Osteoblast (primary cell): ENCODE results near the gene LRBA. TPM values are rescaled to one million over a fixed set of nuclear protein-coding genes. Genes with fewer than 3 reads are reported as not detected.

Experiments
- DNase-seq: peaks from one replicate; pipeline ENCODE4 v3.0.0; 2011; ENCODE audit warnings: low spot score, mixed read lengths; ENCODE audit not compliant: insufficient read length; ENCODE audit errors: missing footprints
- H2AFZ ChIP-seq: 2 replicates; pipeline ENCODE4 v1.6.0; 2011; ENCODE audit warnings: mild to moderate bottlenecking, low read length
- H3K27ac ChIP-seq: 2 replicates; pipeline ENCODE4 v1.5.1; 2011; ENCODE audit warnings: mild to moderate bottlenecking, low read depth, low read length, moderate library complexity
- H3K27me3 ChIP-seq: 2 replicates; pipeline ENCODE4 v1.6.0; 2012; ENCODE audit warnings: mild to moderate bottlenecking, control low read depth, inconsistent platforms, low read length, moderate library complexity; ENCODE audit not compliant: insufficient read depth
- H3K36me3 ChIP-seq: 2 replicates; pipeline ENCODE4 v1.5.1; 2011; ENCODE audit warnings: mild to moderate bottlenecking, low read length, control low read depth, moderate library complexity; ENCODE audit not compliant: insufficient read depth
- H3K4me1 ChIP-seq: 2 replicates; pipeline ENCODE4 v1.5.1; 2011; ENCODE audit warnings: mild to moderate bottlenecking, low read length, control low read depth, moderate library complexity; ENCODE audit not compliant: insufficient read depth
- H3K4me2 ChIP-seq: 2 replicates; pipeline ENCODE4 v1.6.0; 2011; ENCODE audit warnings: mild to moderate bottlenecking, low read length; ENCODE audit not compliant: insufficient read depth
- H3K4me3 ChIP-seq: fragments of 200-600 bp; sonication (generic); 3 replicates; pipeline ENCODE4 v1.5.1; 2012; ENCODE audit warnings: mild to moderate bottlenecking, low read length, inconsistent platforms; ENCODE audit not compliant: insufficient read depth
- H3K79me2 ChIP-seq: 2 replicates; pipeline ENCODE4 v1.6.0; 2012; ENCODE audit warnings: mild to moderate bottlenecking, low read length, control low read depth, inconsistent platforms; ENCODE audit not compliant: insufficient read depth
- H3K9me3 ChIP-seq: 2 replicates; pipeline ENCODE4 v1.5.1; 2011; ENCODE audit warnings: low read depth, low read length, control low read depth
- H4K20me1 ChIP-seq: 2 replicates; pipeline ENCODE4 v1.6.0; 2012; ENCODE audit warnings: mild to moderate bottlenecking, low read length, control low read depth; ENCODE audit not compliant: insufficient read depth
- CTCF ChIP-seq: IDR thresholded peaks from 2 replicates; pipeline ENCODE4 v1.5.1; 2011; ENCODE audit warnings: mild to moderate bottlenecking, low read depth, low read length, moderate library complexity; ENCODE audit errors: extremely low read depth
- total RNA-seq: library from RNA; depleted of rRNA; stranded (reverse); fragments of >200 nt; gene quantifications from 2 replicates; pipeline ENCODE4 v1.2.3, GENCODE V29; 2012

LRBA gene
- total RNA-seq, 1 donor, result 67.3 TPM

GRCh38 chr4:150369434-150370380 is 645.4 kb downstream of the LRBA start:
- DNase-seq, result no peak
- H3K4me2 ChIP-seq, result no peak overlapping the region
- TF ChIP-seq CTCF, result no peak
- H3K27ac ChIP-seq, result no peak overlapping the region
- H3K27me3 ChIP-seq, result no peaks in the 10 kb centered on the region
- H3K9me3 ChIP-seq, result no peaks in the 10 kb centered on the region
- no peaks in the 10 kb centered on the region for H3K79me2 ChIP-seq
- no peaks in the 10 kb centered on the region for H3K4me1 ChIP-seq
- no peaks in the 10 kb centered on the region for H3K36me3 ChIP-seq
- H2AFZ ChIP-seq, result no peak overlapping the region
- H3K4me3 ChIP-seq, result no peak overlapping the region
- H4K20me1 ChIP-seq, result no peaks in the 10 kb centered on the region

- Histone ChIP-seq H3K36me3 (no peaks in the 10 kb centered on the region), H3K4me3 (no peak overlapping the region), H3K4me2 (no peak overlapping the region), H3K9me3 (no peaks in the 10 kb centered on the region), H3K27ac (no peak overlapping the region), H4K20me1 (no peaks in the 10 kb centered on the region), H3K4me1 (no peaks in the 10 kb centered on the region), H2AFZ (no peak overlapping the region), H3K79me2 (no peaks in the 10 kb centered on the region), H3K27me3 (no peaks in the 10 kb centered on the region)
- no peak for DNase-seq
- no peak for TF ChIP-seq CTCF
These were observed 646.4 kb downstream of the LRBA start for GRCh38 chr4:150368667-150369066.

GRCh38 chr4:150367326-150367725 is 647.8 kb downstream of the LRBA start:
- H3K79me2 ChIP-seq, result no peaks in the 10 kb centered on the region
- no peak for DNase-seq
- no peaks in the 10 kb centered on the region for H3K36me3 ChIP-seq
- H3K4me1 ChIP-seq, result no peaks in the 10 kb centered on the region
- no peak overlapping the region for H3K4me2 ChIP-seq
- no peak overlapping the region for H3K4me3 ChIP-seq
- no peaks in the 10 kb centered on the region for H3K9me3 ChIP-seq
- TF ChIP-seq CTCF, result no peak
- H3K27ac ChIP-seq, result no peak overlapping the region
- H4K20me1 ChIP-seq, result no peaks in the 10 kb centered on the region
- no peak overlapping the region for H2AFZ ChIP-seq
- no peaks in the 10 kb centered on the region for H3K27me3 ChIP-seq

GRCh38 chr4:150366487-150366999 is 648.5 kb downstream of the LRBA start:
- Histone ChIP-seq H3K27ac (no peak overlapping the region), H3K27me3 (no peaks in the 10 kb centered on the region), H3K4me1 (no peaks in the 10 kb centered on the region), H2AFZ (no peak overlapping the region), H3K4me2 (no peak overlapping the region), H3K4me3 (no peak overlapping the region), H3K9me3 (no peaks in the 10 kb centered on the region), H3K36me3 (no peaks in the 10 kb centered on the region), H3K79me2 (no peaks in the 10 kb centered on the region), H4K20me1 (no peaks in the 10 kb centered on the region)
- peak; percentile 26 for DNase-seq
- no peak for TF ChIP-seq CTCF
